ENCODE measurements around the gene MED27.

DNA sequence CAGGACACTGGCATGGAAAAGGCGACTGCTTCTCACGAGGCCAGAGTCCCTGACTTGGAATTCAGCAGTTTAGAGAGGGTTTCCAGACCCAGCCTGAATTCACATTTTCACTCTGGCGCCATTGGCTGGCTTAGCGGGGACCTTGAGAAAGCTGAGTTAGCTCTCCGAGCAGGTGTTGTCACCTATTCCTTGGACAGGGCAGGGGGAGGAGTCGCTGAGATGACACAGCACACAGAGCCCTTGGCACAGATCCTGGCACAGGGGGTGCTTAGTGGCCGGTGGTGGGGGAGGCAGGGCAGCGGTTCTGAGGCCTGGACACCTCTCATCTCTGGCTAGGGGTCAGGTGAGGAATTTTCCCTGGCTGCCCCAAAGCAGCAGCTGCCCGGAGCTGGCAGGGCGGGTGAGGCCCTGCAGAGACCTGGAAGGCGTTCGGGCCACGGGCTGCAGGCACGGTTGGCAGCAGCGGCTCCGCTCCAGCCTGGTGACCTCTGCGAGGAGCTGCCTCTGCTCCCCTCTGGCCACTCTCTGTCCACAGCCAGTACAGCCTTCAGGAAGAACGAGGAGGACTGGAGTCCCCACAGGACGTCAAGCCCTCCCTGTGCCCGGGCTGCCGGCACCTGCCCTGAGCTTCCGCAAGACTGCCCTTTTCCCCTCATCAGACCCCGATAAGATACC, 267.4 kb downstream of the MED27 start:
- TF ChIP-seq POLR2AphosphoS5 (IDR thresholded peaks at IDR 0.05; ENCODE audit: low read depth, low read length) (no peak), POLR2A (IDR thresholded peaks at IDR 0.05; ENCODE audit: low read depth, low read length) (no peak)

All from GM12892 (cell line).